Lower lobe of right lung (tissue), 2 donors: ENCODE data around the gene PYGB. TPM values are rescaled to one million over a fixed set of nuclear protein-coding genes. Genes with fewer than 3 reads are reported as not detected.

ENCODE experiments used
- ATAC-seq, 2 donors: fragments of 200-7000 bp; cut with Tn5 transposase; one replicate each; pipeline ENCODE4 v1.9.1; 2020 to 2022; ENCODE audit warnings: mild to moderate bottlenecking in 2 of 2, moderate library complexity in 2 of 2
- DNase-seq: peaks from one replicate; pipeline ENCODE4 v3.0.0-alpha.2; 2020
- H3K27ac ChIP-seq: fragments of 200-600 bp; one replicate; pipeline ENCODE4 v1.8.0; 2022
- H3K27me3 ChIP-seq: fragments of 200-600 bp; one replicate; pipeline ENCODE4 v1.8.0; 2022; ENCODE audit warnings: low read depth
- H3K36me3 ChIP-seq: fragments of 200-600 bp; one replicate; pipeline ENCODE4 v1.8.0; 2022; ENCODE audit warnings: mild to moderate bottlenecking
- H3K4me1 ChIP-seq: fragments of 200-600 bp; one replicate; pipeline ENCODE4 v1.8.0; 2022
- H3K4me3 ChIP-seq: fragments of 200-600 bp; one replicate; pipeline ENCODE4 v1.8.0; 2022; ENCODE audit warnings: mild to moderate bottlenecking
- H3K9me3 ChIP-seq: fragments of 200-600 bp; one replicate; pipeline ENCODE4 v1.8.0; 2022
- intact Hi-C: fragments of 100-400 bp; cut with DNase I; formaldehyde crosslinking; loops from one replicate; pipeline ENCODE4 v1.11.0; 2022
- total RNA-seq: library from RNA; stranded (reverse); fragmentation: NEBNext Ultra II Directional; extraction: Animal tissue kit (Norgen Biotek cat#: 25700); gene quantifications from one replicate; pipeline ENCODE4 v1.2.1, GENCODE V29; 2021
- TF ChIP-seq, protein P1 (sequence below): fragments of 200-600 bp; IDR thresholded peaks from one replicate; pipeline ENCODE4 v1.8.0; 2022; ENCODE audit warnings: antibody characterized with exemption, mild to moderate bottlenecking
- donor health status: DM: no; HTN: yes; CAD: no; lungs with severe emphysema.

The PYGB gene
- total RNA-seq, 1 donor from 2014 or later: 57.5 TPM

DNA sequence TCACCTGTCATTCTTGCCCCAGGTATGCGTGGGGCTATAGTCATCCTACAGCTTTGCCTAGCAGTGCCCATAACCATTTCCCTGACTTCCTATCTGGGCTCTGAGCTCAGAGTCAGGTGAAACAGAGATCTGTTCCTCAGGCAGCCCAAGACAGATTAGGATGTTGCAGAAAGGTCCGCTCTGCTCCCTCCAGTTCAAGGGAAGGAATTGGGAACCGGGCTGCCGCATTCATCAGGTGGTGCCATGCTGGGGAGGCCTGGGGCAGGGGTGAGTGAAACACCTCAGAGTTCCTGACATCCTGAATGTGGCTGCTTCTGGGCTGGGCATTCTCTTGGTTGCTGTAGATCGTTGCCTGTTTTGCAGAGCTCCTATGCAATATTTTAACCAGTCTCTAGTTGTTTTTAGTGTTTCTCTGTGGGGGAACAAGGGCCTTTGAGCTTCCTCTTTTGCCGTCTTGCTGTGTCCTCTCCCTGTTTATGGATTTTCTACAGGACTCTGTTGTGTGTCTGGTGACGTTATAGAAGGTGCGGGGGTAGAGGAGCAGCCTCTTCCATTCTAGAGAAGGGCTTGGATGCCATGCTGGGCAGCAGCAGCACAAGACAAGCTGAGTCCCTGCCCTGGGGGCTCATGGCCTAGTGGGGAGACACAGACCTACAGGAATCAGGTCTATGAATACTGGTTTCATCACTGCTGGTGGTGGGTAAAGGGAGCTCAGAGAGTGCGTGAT is 43.2 kb upstream of the PYGB start:
- DNase-seq (no peak), ATAC-seq (peak; percentile 42 to 55)
- H3K27ac ChIP-seq: no peak overlapping the region
- peaks cover 1% of the 10 kb centered on the region for H3K36me3 ChIP-seq
- no peaks in the 10 kb centered on the region for H3K27me3 ChIP-seq
- intact Hi-C loops: no loop called here
- no peaks in the 10 kb centered on the region for H3K9me3 ChIP-seq
- TF ChIP-seq, protein P1, sequence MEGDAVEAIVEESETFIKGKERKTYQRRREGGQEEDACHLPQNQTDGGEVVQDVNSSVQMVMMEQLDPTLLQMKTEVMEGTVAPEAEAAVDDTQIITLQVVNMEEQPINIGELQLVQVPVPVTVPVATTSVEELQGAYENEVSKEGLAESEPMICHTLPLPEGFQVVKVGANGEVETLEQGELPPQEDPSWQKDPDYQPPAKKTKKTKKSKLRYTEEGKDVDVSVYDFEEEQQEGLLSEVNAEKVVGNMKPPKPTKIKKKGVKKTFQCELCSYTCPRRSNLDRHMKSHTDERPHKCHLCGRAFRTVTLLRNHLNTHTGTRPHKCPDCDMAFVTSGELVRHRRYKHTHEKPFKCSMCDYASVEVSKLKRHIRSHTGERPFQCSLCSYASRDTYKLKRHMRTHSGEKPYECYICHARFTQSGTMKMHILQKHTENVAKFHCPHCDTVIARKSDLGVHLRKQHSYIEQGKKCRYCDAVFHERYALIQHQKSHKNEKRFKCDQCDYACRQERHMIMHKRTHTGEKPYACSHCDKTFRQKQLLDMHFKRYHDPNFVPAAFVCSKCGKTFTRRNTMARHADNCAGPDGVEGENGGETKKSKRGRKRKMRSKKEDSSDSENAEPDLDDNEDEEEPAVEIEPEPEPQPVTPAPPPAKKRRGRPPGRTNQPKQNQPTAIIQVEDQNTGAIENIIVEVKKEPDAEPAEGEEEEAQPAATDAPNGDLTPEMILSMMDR: no peak
- peaks cover 8% of the 10 kb centered on the region for H3K4me1 ChIP-seq
- no peak overlapping the region for H3K4me3 ChIP-seq

DNA sequence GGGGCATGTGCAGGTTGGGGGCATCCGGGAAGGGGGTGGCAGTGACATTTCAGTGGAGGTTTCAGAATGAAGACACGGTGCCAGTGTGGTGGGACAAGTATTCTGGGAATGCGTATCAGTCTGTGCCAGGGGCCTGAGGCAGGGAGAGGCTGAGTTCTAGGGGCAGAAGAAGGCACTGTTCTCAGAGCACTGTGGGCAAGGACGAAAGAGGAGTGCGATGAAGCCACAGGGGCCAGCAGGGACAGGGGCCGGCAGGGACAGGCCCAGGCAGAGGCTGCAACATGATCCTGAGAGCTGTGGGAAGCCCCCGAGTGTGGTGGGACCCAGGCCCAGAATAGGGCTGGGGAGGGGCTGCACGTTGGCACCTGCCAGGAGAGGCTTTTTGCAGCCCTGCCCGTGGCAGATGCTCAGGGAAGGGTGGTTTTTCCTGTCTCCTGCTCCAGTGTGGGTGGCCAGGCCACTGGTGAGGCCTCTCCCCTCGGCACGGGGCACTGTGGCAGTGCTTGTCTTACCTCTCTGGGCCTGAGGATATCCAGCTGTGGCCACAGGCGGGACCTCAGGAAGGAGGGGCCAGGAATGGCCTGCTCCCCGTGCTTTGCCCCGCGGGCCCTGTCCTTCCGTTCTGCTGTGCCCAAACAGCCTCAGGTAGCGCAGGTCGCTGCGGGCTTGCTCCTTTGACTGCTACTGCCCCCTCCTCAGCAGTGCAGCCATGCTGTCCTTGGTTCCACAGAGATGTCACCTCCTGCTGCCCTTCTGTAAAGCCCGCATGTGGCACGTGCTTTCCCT is 42.4 kb upstream of the PYGB start:
- no peak overlapping the region for H3K27ac ChIP-seq
- H3K9me3 ChIP-seq: no peaks in the 10 kb centered on the region
- H3K27me3 ChIP-seq: no peaks in the 10 kb centered on the region
- peaks cover 8% of the 10 kb centered on the region for H3K4me1 ChIP-seq
- DNase-seq (no peak), ATAC-seq (peak in 1 of 2 donors; percentile 27)
- TF ChIP-seq, protein P1: no peak
- H3K36me3 ChIP-seq: peaks cover 9% of the 10 kb centered on the region
- intact Hi-C loops: no loop called here
- H3K4me3 ChIP-seq: no peak overlapping the region

DNA sequence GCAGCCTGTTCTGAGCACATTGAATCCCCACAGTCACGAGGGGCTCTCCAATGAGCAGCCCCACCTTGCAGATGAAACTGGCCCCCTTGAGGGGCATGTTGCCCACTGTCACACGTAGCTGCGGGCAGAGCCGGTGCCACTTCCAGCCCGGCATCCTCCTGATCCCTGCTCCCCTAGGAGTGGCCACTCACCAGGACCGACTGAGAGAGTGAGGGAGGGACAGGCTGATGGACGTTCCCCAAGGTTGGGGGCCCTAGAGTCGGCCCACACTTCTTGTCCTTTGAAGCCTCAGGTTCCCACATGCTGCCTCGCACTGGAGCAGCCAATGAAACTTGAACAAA is 41.9 kb upstream of the PYGB start:
- intact Hi-C loops: no loop called here
- ATAC-seq (no peak), DNase-seq (no peak)
- Histone ChIP-seq H3K9me3 (no peaks in the 10 kb centered on the region), H3K36me3 (peaks cover 14% of the 10 kb centered on the region), H3K4me3 (no peak overlapping the region), H3K4me1 (peaks cover 8% of the 10 kb centered on the region), H3K27me3 (no peaks in the 10 kb centered on the region), H3K27ac (no peak overlapping the region)
- TF ChIP-seq, protein P1: no peak

DNA sequence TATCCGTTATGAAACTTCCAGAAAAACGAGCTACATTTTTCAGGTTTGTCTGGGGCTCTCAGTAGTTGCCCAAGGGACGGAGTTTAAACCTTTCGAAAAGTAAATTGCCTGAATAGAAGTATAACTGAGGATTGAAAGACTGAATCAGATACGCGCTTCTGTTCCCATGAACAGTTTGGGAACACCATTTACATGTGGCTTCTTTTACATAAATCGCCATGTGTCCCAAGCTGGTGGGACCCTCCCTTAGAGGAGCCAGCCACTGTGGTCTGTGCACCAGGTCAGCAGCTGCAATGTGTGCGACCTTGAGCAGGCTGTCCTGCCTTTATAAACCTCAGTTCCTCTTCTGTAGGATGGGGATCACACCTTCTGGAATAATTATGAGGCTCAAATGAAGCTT is 41.3 kb upstream of the PYGB start:
- intact Hi-C loops: no loop called here
- Histone ChIP-seq H3K27me3 (no peaks in the 10 kb centered on the region), H3K4me3 (no peak overlapping the region), H3K36me3 (peaks cover 20% of the 10 kb centered on the region), H3K9me3 (no peaks in the 10 kb centered on the region), H3K27ac (no peak overlapping the region), H3K4me1 (peaks cover 8% of the 10 kb centered on the region)
- TF ChIP-seq, protein P1: no peak
- DNase-seq: no peak
- ATAC-seq: no peak

DNA sequence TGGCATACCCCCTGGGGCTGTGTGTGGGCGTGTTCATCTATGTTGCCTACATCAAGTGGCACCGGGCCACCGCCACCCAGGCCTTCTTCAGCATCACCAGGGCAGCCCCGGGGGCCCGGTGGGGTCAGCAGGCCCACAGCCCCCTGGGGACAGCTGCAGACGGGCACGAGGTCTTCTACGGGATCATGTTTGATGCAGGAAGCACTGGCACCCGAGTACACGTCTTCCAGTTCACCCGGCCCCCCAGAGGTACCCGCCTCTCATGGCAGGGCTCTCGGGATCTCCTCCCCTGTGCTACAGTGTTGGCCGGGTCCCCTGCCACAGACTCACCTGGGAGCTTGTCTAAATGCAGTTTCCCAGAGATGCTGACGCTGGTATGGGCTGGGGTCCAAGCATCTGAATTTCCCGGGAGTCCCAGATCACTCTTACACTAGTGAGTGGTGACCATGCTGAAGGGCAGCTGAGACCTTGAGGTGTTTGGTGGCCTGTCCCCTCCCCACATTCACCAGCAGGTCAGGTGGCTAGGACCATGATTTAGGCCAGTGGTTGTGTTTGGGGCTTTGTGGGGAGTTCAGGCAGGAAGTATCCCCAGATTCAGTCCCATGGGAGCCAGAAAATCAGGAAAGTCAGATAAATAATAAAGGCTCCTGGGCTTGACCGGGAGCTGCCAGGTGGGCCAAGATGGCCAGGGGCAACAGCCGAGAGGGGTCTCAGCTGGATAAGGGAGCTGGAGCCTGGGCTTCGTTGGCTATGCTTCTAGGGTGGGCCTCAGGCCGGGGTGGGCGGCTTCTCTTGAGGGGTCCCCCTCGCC is 40.5 kb upstream of the PYGB start:
- peaks cover 8% of the 10 kb centered on the region for H3K4me1 ChIP-seq
- ATAC-seq: no peak
- H3K36me3 ChIP-seq: peaks cover 28% of the 10 kb centered on the region
- H3K27me3 ChIP-seq: no peaks in the 10 kb centered on the region
- no peak overlapping the region for H3K4me3 ChIP-seq
- intact Hi-C loops: no loop called here
- TF ChIP-seq, protein P1: no peak
- H3K9me3 ChIP-seq: no peaks in the 10 kb centered on the region
- no peak for DNase-seq
- no peak overlapping the region for H3K27ac ChIP-seq
